Measurements from ENCODE around the gene KLHL42. TPM values are rescaled to one million over a fixed set of nuclear protein-coding genes. Genes with fewer than 3 reads are reported as not detected.

KLHL42 gene
- total RNA-seq, 2 experiments from 2014 or later, result 12.8 to 13.2 TPM

GRCh38 chr12:27822076-27822712, 42.2 kb downstream of the KLHL42 start:
- H3K4me3 Mint-ChIP-seq, result peak overlapping the region; percentile 77
- no peaks in the 10 kb centered on the region for H3K27me3 ChIP-seq (ENCODE audit: control insufficient read depth in 1 of 2, insufficient read depth in 2 of 2, low read length in 2 of 2)
- H3K9me3 ChIP-seq (ENCODE audit: control insufficient read depth in 1 of 2, insufficient read depth in 1 of 2, low read length in 2 of 2), result no peaks in the 10 kb centered on the region
- no peaks in the 10 kb centered on the region for H3K36me3 Mint-ChIP-seq (ENCODE audit: low read depth)
- CTCF ChIA-PET, result interaction anchor here (1.0 to 1.7 kb wide), 9 partner anchors 9 to 989 kb away, joined by 3 to 12 read pairs (median 3); partner anchors contain the start of genes ITPR2, KLHL42 and MANSC4
- intact Hi-C loops (cut with DNase I, micrococcal nuclease), result loop anchor here (2.0 to 10.0 kb wide), 3 partner anchors 87 to 373 kb away; partner anchors contain the start of gene CCDC91 (in 1 of the 2)
- TF ChIP-seq CTCF (IDR thresholded peaks at IDR 0.05), result no peak
- H3K9me3 Mint-ChIP-seq, result no peaks in the 10 kb centered on the region
- H3K4me1 Mint-ChIP-seq (ENCODE audit: low read depth), result peaks cover 31% of the 10 kb centered on the region
- H3K27ac Mint-ChIP-seq, result peak overlapping the region; percentile 64
- peaks cover 13% of the 10 kb centered on the region for H3K4me1 ChIP-seq (ENCODE audit: insufficient read depth, low read length)
- POLR2A ChIA-PET, result interaction anchor here (0.8 to 1.6 kb wide), 7 partner anchors 16 to 118 kb away, joined by 3 to 9 read pairs (median 3); partner anchors contain the start of genes KLHL42 and MANSC4
- H3K36me3 ChIP-seq (ENCODE audit: insufficient read depth, low read length), result no peaks in the 10 kb centered on the region
- H3K27ac ChIP-seq (ENCODE audit: low read depth in 1 of 2, low read length in 2 of 2), result peak overlapping the region in 1 of 2 donors; percentile 47
- peak; percentile 18 to 78 (median 44) for DNase-seq
- H3K4me3 ChIP-seq (ENCODE audit: low read length), result peak overlapping the region; percentile 40
- H3K27me3 Mint-ChIP-seq, result no peaks in the 10 kb centered on the region
- ATAC-seq (ENCODE audit: poor library complexity), result peak; percentile 81

DNA sequence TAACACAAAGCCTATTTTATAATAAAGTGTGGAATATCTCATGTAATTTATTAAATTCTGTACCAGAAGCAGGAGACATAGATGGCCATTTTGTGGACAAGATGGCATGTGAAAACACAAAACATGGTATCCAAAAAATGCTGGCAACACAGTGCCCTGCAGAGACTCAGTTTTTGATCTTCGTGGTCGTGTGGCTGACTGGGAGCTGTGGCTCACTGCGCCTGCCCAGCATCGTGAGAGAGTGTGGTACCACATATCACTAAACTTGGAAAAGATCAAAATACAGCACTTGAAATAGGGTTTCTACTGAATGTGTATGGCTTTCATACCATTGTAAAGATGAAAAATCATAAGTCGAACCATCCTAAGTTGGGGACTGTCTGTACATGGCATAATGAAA, 43.0 kb downstream of the KLHL42 start:
- no peak overlapping the region for H3K27ac Mint-ChIP-seq
- H3K36me3 Mint-ChIP-seq (ENCODE audit: low read depth), result no peaks in the 10 kb centered on the region
- no peaks in the 10 kb centered on the region for H3K9me3 Mint-ChIP-seq
- Histone ChIP-seq H3K4me3 (ENCODE audit: low read length) (no peak overlapping the region), H3K27ac (ENCODE audit: low read depth in 1 of 2, low read length in 2 of 2) (no peak overlapping the region), H3K27me3 (ENCODE audit: control insufficient read depth in 1 of 2, insufficient read depth in 2 of 2, low read length in 2 of 2) (no peaks in the 10 kb centered on the region), H3K36me3 (ENCODE audit: insufficient read depth, low read length) (no peaks in the 10 kb centered on the region), H3K4me1 (ENCODE audit: insufficient read depth, low read length) (peaks cover 13% of the 10 kb centered on the region), H3K9me3 (ENCODE audit: control insufficient read depth in 1 of 2, insufficient read depth in 1 of 2, low read length in 2 of 2) (no peaks in the 10 kb centered on the region)
- ATAC-seq (ENCODE audit: poor library complexity) (no peak), DNase-seq (no peak)
- intact Hi-C loops (cut with DNase I, micrococcal nuclease), result loop anchor here (2.0 to 10.0 kb wide), 3 partner anchors 88 to 372 kb away; partner anchors contain the start of gene CCDC91 (in 1 of the 2)
- POLR2A ChIA-PET, result no interaction called here
- CTCF ChIA-PET, result no interaction called here
- no peak overlapping the region for H3K4me3 Mint-ChIP-seq
- peaks cover 31% of the 10 kb centered on the region for H3K4me1 Mint-ChIP-seq (ENCODE audit: low read depth)
- no peaks in the 10 kb centered on the region for H3K27me3 Mint-ChIP-seq
- no peak for TF ChIP-seq CTCF (IDR thresholded peaks at IDR 0.05)

DNA sequence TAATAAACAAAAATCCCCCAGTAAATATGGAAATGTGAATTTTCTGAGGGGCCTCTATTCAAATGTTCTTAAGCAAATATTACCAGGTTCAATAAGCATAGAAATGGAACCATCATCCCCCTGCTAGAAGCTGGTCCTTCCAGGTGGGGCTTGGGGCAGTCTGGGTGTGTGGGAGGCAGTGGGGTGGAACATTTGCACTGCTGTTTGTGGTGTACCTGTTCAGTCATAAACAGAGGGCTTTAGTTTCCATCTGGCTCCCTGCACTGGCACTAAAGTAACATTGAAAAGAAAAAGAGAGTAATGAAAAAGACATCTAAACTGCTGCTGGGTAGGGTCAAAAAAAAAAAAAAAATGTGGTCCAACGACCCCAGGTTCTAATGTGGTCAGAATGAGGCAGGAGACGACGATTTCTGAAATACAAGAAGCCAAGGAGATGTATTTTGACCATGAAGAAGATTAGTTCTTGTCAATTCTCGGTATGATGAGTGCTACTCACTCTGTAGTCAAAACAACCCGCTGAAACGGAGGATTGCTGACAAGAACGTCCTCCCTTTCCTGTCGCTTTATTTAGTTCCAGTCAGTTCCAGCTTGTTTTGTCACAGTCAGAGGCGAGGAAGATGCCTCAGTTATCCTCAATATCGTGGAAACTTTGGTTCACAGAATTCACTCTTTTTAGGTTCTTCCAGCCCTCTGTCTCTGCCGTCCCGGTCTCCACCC, 44.3 kb downstream of the KLHL42 start:
- Mint-ChIP-seq H3K36me3 (ENCODE audit: low read depth) (no peaks in the 10 kb centered on the region), H3K27me3 (no peaks in the 10 kb centered on the region), H3K4me1 (ENCODE audit: low read depth) (peaks cover 31% of the 10 kb centered on the region), H3K9me3 (no peaks in the 10 kb centered on the region), H3K4me3 (no peak overlapping the region), H3K27ac (no peak overlapping the region)
- DNase-seq (no peak), ATAC-seq (ENCODE audit: poor library complexity) (no peak)
- Histone ChIP-seq H3K27me3 (ENCODE audit: control insufficient read depth in 1 of 2, insufficient read depth in 2 of 2, low read length in 2 of 2) (no peaks in the 10 kb centered on the region), H3K36me3 (ENCODE audit: insufficient read depth, low read length) (no peaks in the 10 kb centered on the region), H3K4me3 (ENCODE audit: low read length) (no peak overlapping the region), H3K9me3 (ENCODE audit: control insufficient read depth in 1 of 2, insufficient read depth in 1 of 2, low read length in 2 of 2) (no peaks in the 10 kb centered on the region), H3K4me1 (ENCODE audit: insufficient read depth, low read length) (peaks cover 13% of the 10 kb centered on the region), H3K27ac (ENCODE audit: low read depth in 1 of 2, low read length in 2 of 2) (no peak overlapping the region)
- intact Hi-C loops (cut with DNase I, micrococcal nuclease), result loop anchor here (5.0 to 10.0 kb wide), 2 partner anchors 108 to 371 kb away; partner anchors contain the start of gene CCDC91 (in 1 of the 2)
- ChIA-PET CTCF (no interaction called here), POLR2A (no interaction called here)
- TF ChIP-seq CTCF (IDR thresholded peaks at IDR 0.05), result no peak
